Keratinocyte (primary cell): ENCODE results near the gene RYR2.

Experiments used
- CTCF ChIP-seq, 3 experiments: IDR thresholded peaks in 1 of 3; conservative IDR thresholded peaks in 1 of 3; optimal IDR thresholded peaks in 1 of 3; 2 replicates in 2 of 3; 3 replicates in 1 of 3; pipeline versions ENCODE3 to v1.5.1; 2011; ENCODE audit warnings: low read length in 3 of 3, mild to moderate bottlenecking in 3 of 3, moderate library complexity in 2 of 3, control low read depth in 1 of 3, inconsistent platforms in 1 of 3; ENCODE audit not compliant: insufficient read depth in 2 of 3; ENCODE audit errors: extremely low read depth in 1 of 3
- EZH2 ChIP-seq: IDR thresholded peaks from one replicate; pipeline ENCODE4 v1.6.1; 2012; ENCODE audit warnings: inconsistent platforms, mild to moderate bottlenecking, low read length, moderate library complexity

GRCh38 chr1:237353918-237354317 is 311.9 kb downstream of the RYR2 start:
- TF ChIP-seq EZH2 (no peak), CTCF (optimal IDR thresholded peaks at IDR 0.05 in 1 of 3, IDR thresholded peaks at IDR 0.05 in 1 of 3, conservative IDR thresholded peaks at IDR 0.05 in 1 of 3; ENCODE audit: extremely low read depth in 1 of 3, insufficient read depth in 2 of 3, low read length in 3 of 3) (no peak)
